ENCODE results near the gene BCKDHB. TPM values are rescaled to one million over a fixed set of nuclear protein-coding genes. Genes with fewer than 3 reads are reported as not detected.
A peak's percentile ranks its signal among the peaks of the same experiment; 100 is the strongest.

Gene BCKDHB
- total RNA-seq, 1 experiment from 2014 or later: 17.9 TPM

DNA sequence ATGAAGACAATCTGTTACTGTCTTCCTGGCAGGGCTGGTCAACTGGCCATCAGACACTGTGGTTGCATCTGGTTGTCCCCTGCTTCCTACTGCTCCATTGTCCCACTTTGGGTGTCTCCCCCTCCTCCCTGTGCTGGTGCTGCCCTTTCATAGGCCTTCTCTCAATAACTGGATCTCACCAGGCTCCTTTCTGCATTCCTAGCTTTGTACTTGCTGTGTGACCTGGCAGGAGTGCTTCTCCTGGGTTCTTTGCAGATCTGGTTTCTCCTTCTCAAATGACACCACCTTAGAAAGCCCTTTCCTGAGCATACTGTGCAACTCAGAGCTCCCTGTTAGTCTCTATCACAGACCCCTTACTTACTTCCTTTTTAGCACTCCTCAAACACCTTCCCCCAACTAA is 223.0 kb downstream of the BCKDHB start:
- no peak for DNase-seq (ENCODE audit: low read depth)

- no peak for DNase-seq (ENCODE audit: low read depth)
Observed at GRCh38 chr6:80330961-80331360, 224.5 kb downstream of the BCKDHB start.

- DNase-seq (ENCODE audit: low read depth): no peak
Observed at GRCh38 chr6:80331522-80331921, 225.1 kb downstream of the BCKDHB start.

GRCh38 chr6:80331974-80332373 is 225.5 kb downstream of the BCKDHB start:
- DNase-seq (ENCODE audit: low read depth): no peak

DNA sequence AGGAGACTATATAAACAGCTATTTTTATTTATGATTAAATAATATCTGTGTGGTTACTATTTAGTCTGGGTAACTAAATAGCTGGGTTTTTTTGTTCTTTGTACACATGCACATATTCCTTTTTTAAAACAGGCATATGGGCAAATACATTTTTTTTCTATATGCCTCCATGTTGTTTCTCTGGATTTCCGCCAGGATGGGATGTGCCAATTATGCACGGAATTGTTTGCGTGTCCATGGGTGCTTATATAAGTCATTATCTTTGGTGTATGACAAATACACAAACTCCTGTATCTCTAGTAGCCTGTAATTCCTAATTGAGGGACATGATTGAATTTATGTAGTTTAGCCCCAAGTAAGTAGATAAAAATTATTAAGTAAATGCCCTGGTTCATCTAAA is 226.9 kb downstream of the BCKDHB start:
- no peak for DNase-seq (ENCODE audit: low read depth)

DNA sequence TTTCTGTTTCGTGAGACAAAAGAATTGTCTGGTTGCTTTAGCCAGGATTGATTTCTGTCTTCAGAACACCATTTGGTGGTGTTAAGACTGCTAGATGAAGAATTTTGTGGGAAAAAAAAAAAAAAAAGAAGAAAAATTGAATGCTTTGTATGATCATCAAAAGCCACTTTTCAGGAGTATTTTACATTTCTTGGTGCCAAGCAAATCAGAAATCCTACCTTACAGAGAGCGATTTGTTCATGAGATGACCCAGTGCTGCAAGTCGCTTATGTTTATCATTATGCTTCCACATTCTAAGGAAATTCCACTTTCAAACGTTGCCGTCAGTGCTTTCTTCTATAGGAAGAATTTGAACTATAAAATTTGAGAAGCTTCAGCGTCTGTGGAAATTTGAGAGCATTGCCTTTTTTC is 228.7 kb downstream of the BCKDHB start:
- DNase-seq (ENCODE audit: low read depth): no peak

DNA sequence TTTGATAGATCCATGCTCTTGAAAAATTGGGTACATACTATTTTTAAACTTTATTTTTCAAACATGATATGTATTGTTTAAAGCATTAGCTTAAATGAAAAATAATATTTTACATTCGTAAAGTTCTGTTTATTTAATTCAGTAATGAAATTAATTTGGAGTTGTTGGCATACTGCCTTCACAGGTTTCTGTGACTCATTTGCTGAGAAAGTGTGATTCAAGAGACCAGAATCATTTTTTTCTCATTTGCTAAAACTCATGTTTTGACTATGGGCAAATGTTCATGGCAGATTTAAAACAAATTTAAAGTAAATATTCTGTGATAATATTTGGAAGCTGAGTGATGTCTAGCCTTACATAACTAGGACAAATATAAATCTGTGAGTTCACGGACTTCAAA is 230.4 kb downstream of the BCKDHB start:
- DNase-seq (ENCODE audit: low read depth): peak; percentile 34

DNA sequence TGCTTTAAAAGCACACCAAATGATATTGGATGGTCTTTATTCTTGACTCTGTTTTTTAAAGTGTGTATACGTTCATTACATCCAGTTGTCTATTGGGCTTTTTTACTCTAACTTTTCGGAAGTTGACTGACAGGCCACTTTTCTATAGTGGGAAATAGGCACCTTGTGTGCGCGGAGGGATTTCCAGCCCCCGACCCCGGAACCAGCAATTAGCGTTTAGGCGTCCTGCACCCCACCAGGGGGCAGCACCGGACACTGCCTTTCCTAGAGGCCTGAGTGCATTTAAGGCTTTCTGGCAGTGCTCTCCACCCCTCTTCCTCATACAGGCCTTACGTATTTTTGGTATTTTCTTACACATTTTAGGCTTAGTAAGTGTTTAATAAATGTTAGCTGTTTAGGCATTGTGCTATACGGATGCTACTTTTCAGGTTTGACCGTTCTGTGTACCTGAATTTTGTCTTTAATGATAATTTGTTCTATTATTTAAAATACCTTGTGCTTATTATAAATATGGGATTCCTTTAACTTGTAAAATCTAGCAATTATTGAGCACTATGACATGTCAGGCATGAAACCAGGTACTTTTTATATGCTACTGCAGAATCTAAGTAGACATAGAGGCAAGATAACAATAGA is 231.8 kb downstream of the BCKDHB start:
- DNase-seq (ENCODE audit: low read depth): peak; percentile 32

DNA sequence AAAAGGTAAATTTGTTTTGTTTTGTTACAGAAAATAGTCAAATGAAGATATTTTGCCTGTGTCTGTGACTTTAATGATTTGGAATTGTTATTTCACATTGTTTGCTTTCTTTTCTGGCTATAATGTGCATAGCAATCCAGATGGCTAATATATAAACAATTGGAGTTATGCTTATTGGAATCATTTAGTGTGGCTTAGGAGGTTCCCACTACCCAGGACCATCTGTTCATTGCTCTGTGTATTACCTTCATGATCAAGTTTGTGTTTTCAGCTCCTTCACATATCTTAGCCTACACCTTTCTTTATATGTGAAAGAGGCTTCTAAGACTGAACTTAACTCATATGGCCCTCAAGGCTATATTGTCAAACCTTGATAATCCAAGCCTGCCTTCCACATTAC is 232.9 kb downstream of the BCKDHB start:
- no peak for DNase-seq (ENCODE audit: low read depth)

GRCh38 chr6:80340280-80340679 is 233.8 kb downstream of the BCKDHB start:
- no peak for DNase-seq (ENCODE audit: low read depth)

- no peak for DNase-seq (ENCODE audit: low read depth)
Observed at GRCh38 chr6:80340686-80341085, 234.2 kb downstream of the BCKDHB start.

GRCh38 chr6:80341330-80341729 is 234.9 kb downstream of the BCKDHB start:
- no peak for DNase-seq (ENCODE audit: low read depth)

GRCh38 chr6:80343511-80343910 is 237.0 kb downstream of the BCKDHB start:
- DNase-seq (ENCODE audit: low read depth): no peak

DNA sequence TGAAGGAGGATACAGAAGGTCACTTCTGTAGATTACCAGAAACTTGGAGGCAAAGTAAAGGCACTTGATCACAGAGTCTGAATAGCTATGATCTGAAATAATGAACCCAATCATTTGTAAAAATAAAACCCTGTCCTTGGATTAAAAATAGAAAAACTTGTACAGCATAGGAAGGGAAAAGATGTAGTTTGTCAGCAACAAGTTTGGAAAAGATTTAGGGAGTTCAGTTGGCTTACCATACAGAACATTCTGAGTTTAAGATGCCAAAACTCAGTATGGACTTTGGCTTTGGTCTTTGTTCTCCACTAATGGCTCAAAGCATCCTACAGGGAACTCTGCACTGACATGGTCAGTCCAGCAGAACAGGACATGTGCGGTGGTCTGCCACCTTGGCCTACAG is 240.6 kb downstream of the BCKDHB start:
- DNase-seq (ENCODE audit: low read depth): no peak

DNA sequence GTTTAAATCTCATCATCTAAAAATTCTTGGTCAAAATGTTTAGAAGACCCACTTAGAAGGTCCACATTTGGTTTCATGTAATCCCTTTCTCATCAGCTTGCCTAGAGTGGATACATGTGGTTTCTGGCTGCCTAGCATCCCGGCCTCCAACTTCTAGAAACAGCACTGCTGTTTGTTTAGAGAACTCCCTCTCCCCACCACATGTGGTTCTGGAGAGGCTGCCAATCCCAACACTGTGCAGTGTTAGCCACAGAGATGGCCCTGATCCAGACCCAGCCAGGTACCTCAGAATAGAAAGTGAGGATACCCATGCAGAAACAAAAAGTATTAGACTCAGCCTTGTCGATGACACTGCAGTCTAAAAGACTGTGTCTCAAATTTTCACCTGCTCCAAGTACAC is 241.8 kb downstream of the BCKDHB start:
- DNase-seq (ENCODE audit: low read depth): peak; percentile 68

- DNase-seq (ENCODE audit: low read depth): no peak
Observed at GRCh38 chr6:80356000-80356399, 249.5 kb downstream of the BCKDHB start.

DNA sequence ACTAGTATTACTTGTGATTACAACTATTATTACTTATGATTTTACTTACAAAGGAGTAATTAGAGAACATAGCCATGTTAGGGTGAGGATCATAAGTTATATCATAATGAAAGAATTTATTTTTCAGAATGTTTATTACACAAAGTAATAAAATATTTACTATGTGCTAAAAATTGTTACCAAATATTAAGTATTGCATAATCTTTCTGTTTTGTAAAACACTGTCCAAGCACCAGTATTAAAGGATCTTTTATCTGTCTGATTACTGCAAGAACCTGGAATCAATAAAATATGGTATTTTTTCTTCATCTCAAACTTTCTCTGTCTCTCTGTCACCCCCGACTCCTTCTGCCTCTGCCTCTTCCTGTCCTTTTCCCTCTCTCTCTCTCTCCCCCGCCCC is 250.1 kb downstream of the BCKDHB start:
- DNase-seq (ENCODE audit: low read depth): no peak

- DNase-seq (ENCODE audit: low read depth): no peak
Observed at GRCh38 chr6:80357081-80357480, 250.6 kb downstream of the BCKDHB start.

DNA sequence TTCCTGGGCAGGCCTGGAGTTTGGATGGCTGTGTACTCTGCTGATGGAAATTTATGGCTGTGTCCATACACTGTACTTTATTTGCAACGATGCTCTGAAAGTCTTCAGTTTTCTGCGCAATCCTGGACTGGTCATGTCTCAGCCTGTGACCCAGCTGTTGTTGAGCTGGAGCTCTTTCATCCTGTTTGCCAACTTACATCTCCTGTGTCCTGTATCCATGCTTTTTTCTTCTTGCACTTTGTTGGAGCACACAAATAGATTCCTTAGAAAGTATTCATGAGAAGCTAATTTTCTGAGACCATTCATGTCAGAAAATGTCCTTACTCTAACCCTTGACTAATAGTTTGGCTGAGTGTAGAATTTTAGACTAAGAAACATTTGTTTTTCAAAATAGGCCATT is 251.2 kb downstream of the BCKDHB start:
- DNase-seq (ENCODE audit: low read depth): no peak

GRCh38 chr6:80363501-80364122 is 257.1 kb downstream of the BCKDHB start:
- no peak for DNase-seq (ENCODE audit: low read depth)

GRCh38 chr6:80364149-80364548 is 257.7 kb downstream of the BCKDHB start:
- DNase-seq (ENCODE audit: low read depth): no peak

- DNase-seq (ENCODE audit: low read depth): no peak
Observed at GRCh38 chr6:80366051-80366450, 259.6 kb downstream of the BCKDHB start.

GRCh38 chr6:80366714-80367113 is 260.2 kb downstream of the BCKDHB start:
- peak; percentile 56 for DNase-seq (ENCODE audit: low read depth)

- DNase-seq (ENCODE audit: low read depth): no peak
Observed at GRCh38 chr6:80376411-80376810, 269.9 kb downstream of the BCKDHB start.
